ENCODE measurements around the gene STK33. TPM values are rescaled to one million over a fixed set of nuclear protein-coding genes. Genes with fewer than 3 reads are reported as not detected.

The STK33 gene
- total RNA-seq, 1 donor from 2014 or later: 17.9 TPM

DNA sequence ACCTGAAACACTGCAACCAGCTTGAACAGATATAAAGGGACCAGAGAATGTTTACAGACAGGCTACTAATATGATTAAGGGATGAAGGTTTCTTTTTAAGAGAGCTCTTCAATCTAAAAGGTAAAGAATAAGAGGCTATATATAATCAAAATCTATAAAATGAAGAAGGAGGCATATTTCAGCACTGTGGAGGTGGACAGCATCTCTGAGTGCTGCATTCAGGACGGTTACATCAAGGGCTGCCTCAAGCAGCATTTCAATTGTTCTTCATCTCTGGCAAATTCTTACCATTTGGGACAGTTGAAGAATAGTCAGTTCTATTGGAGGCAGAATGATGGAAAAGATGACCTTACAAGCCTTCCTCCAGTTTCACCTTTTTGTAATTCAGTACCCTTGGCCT, 190.7 kb downstream of the STK33 start:
- TF ChIP-seq, protein P1, sequence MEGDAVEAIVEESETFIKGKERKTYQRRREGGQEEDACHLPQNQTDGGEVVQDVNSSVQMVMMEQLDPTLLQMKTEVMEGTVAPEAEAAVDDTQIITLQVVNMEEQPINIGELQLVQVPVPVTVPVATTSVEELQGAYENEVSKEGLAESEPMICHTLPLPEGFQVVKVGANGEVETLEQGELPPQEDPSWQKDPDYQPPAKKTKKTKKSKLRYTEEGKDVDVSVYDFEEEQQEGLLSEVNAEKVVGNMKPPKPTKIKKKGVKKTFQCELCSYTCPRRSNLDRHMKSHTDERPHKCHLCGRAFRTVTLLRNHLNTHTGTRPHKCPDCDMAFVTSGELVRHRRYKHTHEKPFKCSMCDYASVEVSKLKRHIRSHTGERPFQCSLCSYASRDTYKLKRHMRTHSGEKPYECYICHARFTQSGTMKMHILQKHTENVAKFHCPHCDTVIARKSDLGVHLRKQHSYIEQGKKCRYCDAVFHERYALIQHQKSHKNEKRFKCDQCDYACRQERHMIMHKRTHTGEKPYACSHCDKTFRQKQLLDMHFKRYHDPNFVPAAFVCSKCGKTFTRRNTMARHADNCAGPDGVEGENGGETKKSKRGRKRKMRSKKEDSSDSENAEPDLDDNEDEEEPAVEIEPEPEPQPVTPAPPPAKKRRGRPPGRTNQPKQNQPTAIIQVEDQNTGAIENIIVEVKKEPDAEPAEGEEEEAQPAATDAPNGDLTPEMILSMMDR (IDR thresholded peaks at IDR 0.05; ENCODE audit: unreplicated experiment): no peak
- Mint-ChIP-seq H3K9me3 (ENCODE audit: unreplicated experiment) (no peaks in the 10 kb centered on the region), H3K36me3 (ENCODE audit: low read depth, unreplicated experiment) (no peaks in the 10 kb centered on the region), H3K27ac (ENCODE audit: unreplicated experiment) (no peak overlapping the region), H3K4me1 (ENCODE audit: unreplicated experiment) (no peaks in the 10 kb centered on the region), H3K27me3 (ENCODE audit: unreplicated experiment) (no peaks in the 10 kb centered on the region), H3K4me3 (ENCODE audit: unreplicated experiment) (no peak overlapping the region)
- DNase-seq (ENCODE audit: low spot score): no peak

GRCh38 chr11:8392886-8393285, 201.1 kb downstream of the STK33 start:
- H3K36me3 Mint-ChIP-seq (ENCODE audit: low read depth, unreplicated experiment): peaks cover 7% of the 10 kb centered on the region
- TF ChIP-seq, protein P1 (IDR thresholded peaks at IDR 0.05; ENCODE audit: unreplicated experiment): no peak
- H3K4me3 Mint-ChIP-seq (ENCODE audit: unreplicated experiment): no peak overlapping the region
- no peak overlapping the region for H3K27ac Mint-ChIP-seq (ENCODE audit: unreplicated experiment)
- no peaks in the 10 kb centered on the region for H3K27me3 Mint-ChIP-seq (ENCODE audit: unreplicated experiment)
- H3K9me3 Mint-ChIP-seq (ENCODE audit: unreplicated experiment): no peaks in the 10 kb centered on the region
- DNase-seq (ENCODE audit: low spot score): no peak
- H3K4me1 Mint-ChIP-seq (ENCODE audit: unreplicated experiment): peaks cover 10% of the 10 kb centered on the region

- H3K27ac Mint-ChIP-seq (ENCODE audit: unreplicated experiment): no peak overlapping the region
- no peaks in the 10 kb centered on the region for H3K9me3 Mint-ChIP-seq (ENCODE audit: unreplicated experiment)
- H3K27me3 Mint-ChIP-seq (ENCODE audit: unreplicated experiment): no peaks in the 10 kb centered on the region
- no peak for DNase-seq (ENCODE audit: low spot score)
- TF ChIP-seq, protein P1 (IDR thresholded peaks at IDR 0.05; ENCODE audit: unreplicated experiment): no peak
- H3K36me3 Mint-ChIP-seq (ENCODE audit: low read depth, unreplicated experiment): no peaks in the 10 kb centered on the region
- H3K4me1 Mint-ChIP-seq (ENCODE audit: unreplicated experiment): peaks cover 10% of the 10 kb centered on the region
- H3K4me3 Mint-ChIP-seq (ENCODE audit: unreplicated experiment): no peak overlapping the region
These were observed 201.9 kb downstream of the STK33 start for GRCh38 chr11:8392166-8392565.

- H3K9me3 Mint-ChIP-seq (ENCODE audit: unreplicated experiment): no peaks in the 10 kb centered on the region
- no peaks in the 10 kb centered on the region for H3K27me3 Mint-ChIP-seq (ENCODE audit: unreplicated experiment)
- H3K4me3 Mint-ChIP-seq (ENCODE audit: unreplicated experiment): no peak overlapping the region
- DNase-seq (ENCODE audit: low spot score): no peak
- H3K36me3 Mint-ChIP-seq (ENCODE audit: low read depth, unreplicated experiment): no peaks in the 10 kb centered on the region
- TF ChIP-seq, protein P1 (IDR thresholded peaks at IDR 0.05; ENCODE audit: unreplicated experiment): no peak
- peaks cover 10% of the 10 kb centered on the region for H3K4me1 Mint-ChIP-seq (ENCODE audit: unreplicated experiment)
- no peak overlapping the region for H3K27ac Mint-ChIP-seq (ENCODE audit: unreplicated experiment)
These were observed 203.0 kb downstream of the STK33 start for GRCh38 chr11:8390851-8391612.

All from endothelial cell (in vitro differentiated cells).